ENCODE results near the gene NAALADL2. TPM values are rescaled to one million over a fixed set of nuclear protein-coding genes. Genes with fewer than 3 reads are reported as not detected.

Gene NAALADL2
- total RNA-seq, 1 experiment from 2014 or later, result 4.8 TPM

- peak; percentile 14 for DNase-seq (ENCODE audit: low read depth)
Measured at GRCh38 chr3:175200391-175201095, 341.4 kb downstream of the NAALADL2 start.

- peak; percentile 63 for DNase-seq (ENCODE audit: low read depth)
Measured at GRCh38 chr3:175207361-175207760, 348.2 kb downstream of the NAALADL2 start.

DNA sequence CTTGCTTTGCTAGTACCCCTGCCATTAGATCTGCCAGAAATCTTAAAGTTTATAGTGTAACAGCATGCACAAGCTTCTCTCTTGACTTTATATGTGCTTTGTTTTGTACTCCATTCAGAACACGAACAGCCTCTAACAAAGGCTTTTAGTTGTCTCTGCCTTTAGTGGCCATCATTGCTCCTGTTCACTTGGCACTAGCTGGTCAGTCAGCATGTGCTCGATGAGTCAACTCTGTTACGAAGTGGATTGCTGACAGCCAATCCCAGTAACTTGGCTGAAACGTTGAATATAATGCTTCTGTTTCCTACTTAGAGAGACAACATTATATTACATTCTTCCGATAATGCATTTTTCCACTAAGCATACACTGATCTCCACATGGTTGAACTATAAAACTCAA, 349.2 kb downstream of the NAALADL2 start:
- peak; percentile 46 for DNase-seq (ENCODE audit: low read depth)

GRCh38 chr3:175211466-175211865, 352.3 kb downstream of the NAALADL2 start:
- DNase-seq (ENCODE audit: low read depth), result no peak

DNA sequence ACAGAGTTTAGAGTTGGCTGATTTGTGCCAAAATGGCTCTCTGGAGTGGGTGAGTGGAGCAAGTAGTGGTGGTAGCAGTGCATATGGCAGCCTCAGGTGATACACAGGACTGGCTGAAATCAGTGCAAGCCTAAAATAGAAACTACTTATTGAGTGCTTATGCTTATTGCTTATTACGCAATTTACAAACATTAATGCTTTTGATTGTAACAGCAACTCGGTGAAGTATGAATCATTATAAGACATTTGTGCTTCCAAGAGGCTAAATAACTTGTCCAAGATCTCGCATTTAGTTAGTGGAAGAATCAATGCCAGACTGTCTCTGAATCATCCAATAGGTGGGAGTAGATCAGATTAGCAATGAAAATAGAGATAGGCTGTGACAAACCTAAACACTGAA, 353.8 kb downstream of the NAALADL2 start:
- peak; percentile 29 for DNase-seq (ENCODE audit: low read depth)

DNA sequence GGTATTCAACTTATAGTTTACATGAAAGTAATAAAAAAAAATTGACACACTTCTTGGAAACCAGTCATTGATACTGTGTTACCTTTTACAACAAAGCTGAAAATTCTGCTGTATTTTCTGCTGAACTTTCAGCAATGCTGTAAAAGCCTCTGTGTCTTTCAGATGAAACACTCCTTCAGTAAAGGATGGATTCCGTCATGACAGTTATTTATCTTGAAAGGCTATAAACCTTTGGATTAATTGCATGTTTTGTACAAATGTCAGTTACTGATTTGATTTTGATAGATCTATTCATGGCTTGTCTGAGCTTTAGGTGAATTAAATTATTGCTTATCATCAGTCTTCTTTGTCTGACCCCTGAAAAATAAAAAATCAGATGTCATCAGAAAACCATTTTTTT, 355.1 kb downstream of the NAALADL2 start:
- no peak for DNase-seq (ENCODE audit: low read depth)

DNA sequence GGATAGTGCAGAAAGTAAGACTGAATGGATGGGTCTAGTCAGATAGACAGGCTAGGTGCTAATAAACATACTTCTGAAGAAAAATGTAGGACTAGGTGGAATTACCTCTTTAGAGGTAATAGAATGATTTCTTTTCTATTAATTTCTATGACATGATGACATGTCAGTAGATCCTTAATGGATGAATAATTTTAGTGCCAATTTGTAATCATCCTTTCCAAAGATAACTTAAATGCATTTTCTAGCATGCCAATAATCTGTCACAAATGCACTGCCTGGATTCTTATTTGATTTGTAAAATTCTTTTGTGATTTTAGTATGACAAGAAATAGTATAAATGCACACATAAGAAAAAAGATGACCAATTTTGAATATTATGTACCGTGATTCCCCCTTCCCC, 356.7 kb downstream of the NAALADL2 start:
- DNase-seq (ENCODE audit: low read depth), result no peak

GRCh38 chr3:175222356-175222755, 363.2 kb downstream of the NAALADL2 start:
- DNase-seq (ENCODE audit: low read depth), result no peak

DNA sequence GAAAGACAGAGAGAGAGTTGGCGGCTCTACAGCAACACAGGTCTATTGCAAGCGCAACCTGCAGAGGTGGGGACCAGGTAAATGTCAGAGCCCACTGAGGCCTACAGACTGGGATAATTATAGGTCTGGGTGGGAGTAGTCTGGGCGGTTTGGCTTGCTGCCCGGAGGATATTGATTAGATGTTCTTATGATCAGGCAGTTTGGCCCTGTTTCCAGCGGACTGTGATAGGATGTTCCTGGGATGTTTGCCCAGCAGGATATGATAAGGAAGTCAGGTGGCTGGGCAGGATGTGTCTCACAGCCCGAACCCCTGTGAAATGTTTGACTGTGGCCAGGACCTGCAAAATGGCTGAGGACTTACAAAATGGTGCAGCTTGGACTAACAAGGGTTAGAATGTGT, 364.9 kb downstream of the NAALADL2 start:
- DNase-seq (ENCODE audit: low read depth), result no peak

DNA sequence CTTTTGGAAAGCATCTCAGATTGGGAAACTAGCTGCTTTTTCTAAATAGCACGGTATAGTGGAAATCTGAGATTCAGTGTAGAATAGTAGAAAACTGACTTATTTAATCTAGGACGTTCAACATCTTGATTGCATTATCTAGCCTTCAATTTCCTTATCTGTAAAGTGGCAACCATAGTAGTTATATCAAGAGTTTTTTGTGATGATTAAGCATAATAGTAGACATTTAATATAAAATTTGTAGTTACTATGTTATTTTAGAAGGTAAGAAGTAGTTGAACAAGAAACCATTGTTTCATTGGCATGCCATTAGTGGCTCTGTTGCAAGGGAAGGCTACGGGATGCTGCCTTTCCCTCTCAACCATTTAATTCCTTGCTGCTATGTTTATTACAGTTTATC, 367.3 kb downstream of the NAALADL2 start:
- DNase-seq (ENCODE audit: low read depth), result no peak

DNA sequence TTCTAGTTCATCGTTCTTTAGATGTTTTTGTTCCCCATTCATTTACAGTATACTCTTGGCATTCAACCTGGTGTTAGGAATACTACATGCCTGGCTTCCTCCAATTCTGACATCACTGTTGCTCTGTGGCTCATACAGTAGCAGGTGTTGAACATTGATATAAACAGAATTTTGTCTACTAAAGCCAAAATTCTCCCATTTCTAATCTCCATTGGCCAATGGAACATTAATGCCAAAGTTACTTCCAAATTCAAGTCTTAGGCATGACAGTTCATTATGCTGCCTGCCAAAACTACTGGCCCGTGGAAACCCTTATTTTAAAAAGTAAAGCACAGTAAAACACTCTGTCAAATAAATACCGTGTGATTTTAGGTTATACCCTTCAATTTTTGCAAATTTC, 368.0 kb downstream of the NAALADL2 start:
- no peak for DNase-seq (ENCODE audit: low read depth)

GRCh38 chr3:175233957-175234940, 375.1 kb downstream of the NAALADL2 start:
- no peak for DNase-seq (ENCODE audit: low read depth)

DNA sequence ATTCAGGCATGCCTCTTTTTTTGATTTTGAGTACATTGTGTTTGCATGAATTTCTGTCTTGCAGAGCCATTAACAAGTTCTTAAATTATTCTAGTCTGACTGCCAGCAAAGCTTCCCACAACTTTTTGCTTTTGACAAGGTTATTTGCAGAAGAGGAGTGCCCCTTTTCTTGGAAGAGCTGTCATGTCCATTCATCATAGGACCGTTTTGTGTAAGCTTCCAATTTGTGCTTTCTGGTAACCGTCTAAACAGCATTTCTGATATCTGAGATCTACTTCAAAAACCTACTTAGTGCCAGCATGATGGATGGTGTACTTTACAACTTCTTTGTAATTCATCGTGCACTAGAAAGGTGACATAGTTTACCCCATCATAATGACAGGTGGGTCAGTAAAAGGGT, 379.7 kb downstream of the NAALADL2 start:
- DNase-seq (ENCODE audit: low read depth), result no peak

DNA sequence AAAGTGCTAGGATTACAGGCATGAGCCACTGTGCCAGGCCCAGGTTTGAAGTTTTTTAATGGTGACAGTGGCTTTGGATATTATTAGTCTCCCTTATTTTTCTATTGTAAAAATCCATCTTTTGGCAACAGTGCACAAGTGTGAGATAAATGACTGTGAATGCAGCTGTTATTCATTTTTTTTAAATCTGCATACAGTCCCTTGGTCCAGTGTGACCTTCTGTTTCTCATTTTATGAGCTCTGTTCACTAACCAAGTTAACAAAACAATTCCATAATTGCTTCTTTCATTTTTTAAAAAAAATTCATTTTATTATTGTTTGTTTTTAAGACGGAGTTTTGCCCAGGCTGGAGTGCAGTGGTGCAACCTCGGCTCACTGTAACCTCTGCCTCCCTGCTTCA, 381.8 kb downstream of the NAALADL2 start:
- DNase-seq (ENCODE audit: low read depth), result no peak

GRCh38 chr3:175242243-175242642, 383.1 kb downstream of the NAALADL2 start:
- DNase-seq (ENCODE audit: low read depth), result no peak

GRCh38 chr3:175246234-175246633, 387.1 kb downstream of the NAALADL2 start:
- no peak for DNase-seq (ENCODE audit: low read depth)

DNA sequence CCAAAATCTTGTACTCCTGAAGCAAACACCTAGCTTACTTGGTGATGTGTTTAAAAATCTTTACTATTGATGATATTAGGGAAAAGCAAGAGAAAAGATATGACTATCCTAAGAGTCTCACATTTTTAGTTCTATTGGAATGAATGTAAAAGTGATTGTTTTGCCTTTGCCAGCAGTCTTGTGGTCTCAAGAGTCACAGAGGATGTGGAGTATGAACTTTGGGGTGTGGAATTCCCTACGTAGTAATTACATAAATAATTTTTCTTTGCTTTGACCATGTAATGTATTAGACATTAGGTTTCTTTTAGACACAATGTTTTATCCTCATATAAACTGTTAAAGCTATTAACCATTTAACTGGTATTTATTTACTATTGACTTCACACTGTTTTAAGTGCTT, 387.6 kb downstream of the NAALADL2 start:
- no peak for DNase-seq (ENCODE audit: low read depth)

- no peak for DNase-seq (ENCODE audit: low read depth)
Measured at GRCh38 chr3:175247629-175248028, 388.5 kb downstream of the NAALADL2 start.

DNA sequence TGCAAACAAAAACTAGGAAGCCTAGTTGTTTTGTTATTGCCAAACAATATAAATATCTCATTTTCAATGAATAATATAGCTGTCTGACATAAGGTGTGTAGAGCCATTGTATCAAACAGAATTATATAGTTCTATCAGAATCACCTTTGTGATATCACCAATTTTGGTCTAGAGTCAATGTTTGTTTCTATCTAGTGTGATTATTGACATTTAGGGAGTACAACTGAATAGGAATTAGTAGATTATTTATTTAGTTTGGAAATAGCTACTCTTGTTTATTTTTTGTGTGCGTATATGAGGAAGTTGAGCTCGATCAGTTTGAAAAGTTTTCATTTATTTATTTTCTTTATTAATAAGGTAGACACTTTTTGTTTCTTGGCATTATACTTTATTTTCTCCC, 389.7 kb downstream of the NAALADL2 start:
- no peak for DNase-seq (ENCODE audit: low read depth)

DNA sequence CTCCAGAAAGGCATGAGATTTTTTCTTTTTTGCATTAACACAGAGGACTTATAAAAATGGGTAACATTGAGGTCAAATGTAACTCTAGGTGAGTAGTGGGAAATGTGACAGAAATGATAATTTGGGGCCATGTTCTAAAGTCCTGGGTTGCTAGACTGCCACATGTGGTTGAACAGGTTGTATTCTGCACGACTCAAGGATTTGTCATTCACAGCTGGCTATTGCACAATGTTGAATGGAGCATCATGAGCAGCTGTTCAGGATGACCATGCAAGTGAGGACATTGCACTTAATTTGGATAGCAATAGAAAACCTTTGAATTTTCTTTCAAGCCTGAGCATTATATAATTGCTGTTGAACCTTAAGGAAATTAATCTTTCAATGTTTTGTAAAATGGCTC, 396.6 kb downstream of the NAALADL2 start:
- DNase-seq (ENCODE audit: low read depth), result peak; percentile 96

DNA sequence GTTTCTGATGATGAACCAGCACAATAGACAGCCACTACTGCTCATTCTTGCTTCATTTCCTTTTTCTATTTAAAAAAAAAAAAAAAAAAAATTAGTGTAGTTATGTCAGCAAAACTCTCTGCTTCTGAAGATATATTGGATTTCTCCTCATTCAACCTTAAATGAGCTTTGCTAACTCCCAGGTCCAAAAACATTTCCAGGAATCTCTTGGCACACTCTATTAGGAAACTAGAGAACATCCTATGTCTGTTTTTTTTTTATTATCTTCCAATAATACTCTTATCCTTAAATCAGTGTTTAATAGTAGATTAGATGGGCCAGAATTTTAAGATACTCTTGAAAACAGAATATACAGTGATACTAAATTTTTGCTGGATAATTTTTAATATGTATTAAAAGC, 398.0 kb downstream of the NAALADL2 start:
- no peak for DNase-seq (ENCODE audit: low read depth)

DNA sequence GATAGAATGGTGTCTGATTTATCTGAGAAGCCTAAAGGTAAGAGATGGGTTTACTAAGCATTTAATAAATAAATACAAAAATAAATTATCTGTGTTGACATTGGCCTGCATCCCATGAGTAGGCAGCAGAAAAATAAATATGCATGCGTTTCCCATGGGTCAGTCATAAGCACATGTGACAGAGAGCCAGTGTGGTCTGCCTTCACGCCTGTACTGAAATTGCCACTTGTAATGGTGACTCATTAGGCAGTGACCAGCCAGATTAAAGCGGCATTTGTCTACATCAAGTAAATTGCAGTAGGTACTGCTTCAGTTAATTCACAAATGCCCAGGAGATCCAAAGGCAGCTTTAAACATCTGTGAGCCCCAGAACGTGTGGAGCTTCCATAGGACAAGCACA, 399.6 kb downstream of the NAALADL2 start:
- DNase-seq (ENCODE audit: low read depth), result peak; percentile 85

Data from LHCN-M2 (cell line).